Measurements from ENCODE around the gene FGF9. TPM values are rescaled to one million over a fixed set of nuclear protein-coding genes. Genes with fewer than 3 reads are reported as not detected.

The FGF9 gene
- total and polyA plus RNA-seq, 2 of the 8 experiments (the other 6 are each of a cell fraction or from before 2014, with no cell fraction given): 0.02 TPM; not detected in 1

- DNase-seq (ENCODE audit: low read depth in 1 of 2, low spot score in 2 of 2) (no peak), FAIRE-seq (no peak)
- Histone ChIP-seq H2BK12ac (ENCODE audit: low read depth, low read length) (no peak overlapping the region), H4K5ac (ENCODE audit: insufficient read length, low read depth, low read length) (no peak overlapping the region), H2BK120ac (replicated peaks; ENCODE audit: low read depth, low read length) (no peak overlapping the region), H3K4me2 (ENCODE audit: insufficient read depth in 1 of 2, low read depth in 2 of 2, low read length in 2 of 2) (no peak overlapping the region), H3K4ac (replicated peaks; ENCODE audit: insufficient read length, low read depth, low read length) (no peak overlapping the region), H2BK5ac (ENCODE audit: low read depth, low read length) (no peak overlapping the region), H3K27me3 (replicated peaks in 1 of 4; ENCODE audit: control insufficient read depth in 3 of 4, extremely low read depth in 1 of 4, insufficient read depth in 3 of 4, low read length in 3 of 4) (no peaks in the 10 kb centered on the region), H3K79me1 (ENCODE audit: low read depth, low read length) (no peaks in the 10 kb centered on the region), H3K4me1 (replicated peaks in 1 of 4; ENCODE audit: control insufficient read depth in 3 of 4, insufficient read depth in 4 of 4, low read length in 3 of 4) (no peaks in the 10 kb centered on the region), H3K56ac (replicated peaks; ENCODE audit: insufficient read length, low read depth, low read length) (no peak overlapping the region), H3K79me2 (ENCODE audit: control insufficient read depth in 1 of 2, insufficient read depth in 2 of 2, low read length in 2 of 2) (no peaks in the 10 kb centered on the region), H3K4me3 (ENCODE audit: extremely low read depth in 1 of 4, insufficient read depth in 2 of 4, low read depth in 3 of 4, low read length in 4 of 4) (no peak overlapping the region), H3K23ac (ENCODE audit: insufficient read length) (no peak overlapping the region), H3K9me3 (ENCODE audit: insufficient read depth in 2 of 2, low read depth in 1 of 2, low read length in 1 of 2) (peaks cover 0 to 3% of the 10 kb centered on the region in 2 experiments; a peak in 1 of 4 replicates), H3K14ac (ENCODE audit: insufficient read length) (no peak overlapping the region), H2AK5ac (ENCODE audit: low read depth, low read length) (no peak overlapping the region), H2AFZ (ENCODE audit: low read length) (no peak overlapping the region), H4K20me1 (replicated peaks in 1 of 2; ENCODE audit: control insufficient read depth in 1 of 2, insufficient read depth in 2 of 2, low read length in 2 of 2) (no peaks in the 10 kb centered on the region), H3K18ac (ENCODE audit: extremely low read depth, low read length) (no peak overlapping the region), H2BK15ac (ENCODE audit: low read length) (no peak overlapping the region), H2BK20ac (ENCODE audit: low read length) (no peak overlapping the region), H3K23me2 (ENCODE audit: low read depth, low read length) (no peaks in the 10 kb centered on the region), H4K8ac (ENCODE audit: extremely low read depth, insufficient read depth, low read length) (no peak overlapping the region), H3K27ac (ENCODE audit: low read depth, low read length) (no peak overlapping the region), H4K91ac (replicated peaks; ENCODE audit: insufficient read length, low read length) (no peak overlapping the region), H3K9ac (replicated peaks in 1 of 4; ENCODE audit: extremely low read depth in 1 of 4, low read depth in 3 of 4, low read length in 3 of 4) (no peak overlapping the region), H3K36me3 (ENCODE audit: control insufficient read depth in 2 of 4, insufficient read depth in 4 of 4, low read length in 3 of 4) (no peaks in the 10 kb centered on the region)
- ChIA-PET POLR2A (ENCODE audit: partially characterized antibody) (interaction anchor here (1.5 kb wide), 1 partner anchor 10 kb away, joined by 8 read pairs; no protein-coding TSS in a partner anchor), CTCF (ENCODE audit: partially characterized antibody) (interaction anchor here (1.1 to 1.9 kb wide), 2 partner anchors 15 to 18 kb away, joined by 3 to 4 read pairs; no protein-coding TSS in a partner anchor)
- 70% methylated on average over 6 of the region's 6 CpGs; no CpG with 5 or more reads in 1 of the 2 experiments for WGBS, 2 experiments (ENCODE audit: extremely low coverage in 1 of 2, insufficient coverage in 1 of 2, insufficient read length in 1 of 2, insufficient replicate concordance in 2 of 2, low coverage in 1 of 2, low lambda C conversion rate in 2 of 2, missing lambda C conversion rate in 1 of 2)
- TF ChIP-seq CEBPB (IDR thresholded peaks at IDR 0.05; ENCODE audit: low read depth, low read length): no peak
- TF ChIP-seq MAFK (IDR thresholded peaks at IDR 0.05; ENCODE audit: low read depth, low read length): no peak
- no peak for TF ChIP-seq SIN3A (conservative IDR thresholded peaks at IDR 0.05 in 1 of 2, IDR thresholded peaks at IDR 0.05 in 1 of 2; ENCODE audit: low read depth in 1 of 2, low read length in 2 of 2)
- TF ChIP-seq TAF1 (IDR thresholded peaks at IDR 0.05; ENCODE audit: low read depth, low read length): no peak
- TF ChIP-seq SP1 (IDR thresholded peaks at IDR 0.05; ENCODE audit: low read depth, low read length): no peak
- TF ChIP-seq SIRT6 (IDR thresholded peaks at IDR 0.05; ENCODE audit: low read length): no peak
- TF ChIP-seq SUZ12 (IDR thresholded peaks at IDR 0.05; ENCODE audit: low read length): no peak
- no peak for TF ChIP-seq RBBP5 (IDR thresholded peaks at IDR 0.05; ENCODE audit: borderline replicate concordance, low read depth, low read length)
Measured at GRCh38 chr13:21659087-21659486, 11.8 kb upstream of the FGF9 start.

All from H1 (cell line).